GM12864 (cell line): ENCODE data around the gene TNPO2.
A peak's percentile ranks its signal among the peaks of the same experiment; 100 is the strongest.

Experiments
- DNase-seq: peaks from one replicate; pipeline ENCODE4 v3.0.0-alpha.2; 2011; ENCODE audit warnings: low read depth
- H3K4me3 ChIP-seq: 2 replicates; pipeline ENCODE4 v1.5.1; 2011; ENCODE audit warnings: mild to moderate bottlenecking, low read depth, low read length, control low read depth
- CTCF ChIP-seq: IDR thresholded peaks from 2 replicates; pipeline ENCODE4 v1.5.1; 2011; ENCODE audit warnings: low read depth, mild to moderate bottlenecking, moderate library complexity, low read length, control low read depth, inconsistent platforms; ENCODE audit errors: missing control alignments

The TNPO2 gene

GRCh38 chr19:12695514-12695913 is 28.2 kb downstream of the TNPO2 start:
- no peak for TF ChIP-seq CTCF
- no peak for DNase-seq
- H3K4me3 ChIP-seq, result peak overlapping the region; percentile 95

- no peak for TF ChIP-seq CTCF
- DNase-seq, result no peak
- H3K4me3 ChIP-seq, result no peak overlapping the region
Measured at GRCh38 chr19:12695096-12695495, 28.6 kb downstream of the TNPO2 start.

- TF ChIP-seq CTCF, result no peak
- DNase-seq, result no peak
- no peak overlapping the region for H3K4me3 ChIP-seq
Measured at GRCh38 chr19:12694641-12695040, 29.1 kb downstream of the TNPO2 start.

- no peak overlapping the region for H3K4me3 ChIP-seq
- no peak for DNase-seq
- no peak for TF ChIP-seq CTCF
Measured at GRCh38 chr19:12692960-12693359, 30.8 kb downstream of the TNPO2 start.

- DNase-seq, result no peak
- TF ChIP-seq CTCF, result no peak
- no peak overlapping the region for H3K4me3 ChIP-seq
Measured at GRCh38 chr19:12689581-12690216, 34.0 kb downstream of the TNPO2 start.

- no peak for TF ChIP-seq CTCF
- no peak for DNase-seq
- no peak overlapping the region for H3K4me3 ChIP-seq
Measured at GRCh38 chr19:12689012-12689411, 34.7 kb downstream of the TNPO2 start.

- TF ChIP-seq CTCF, result no peak
- DNase-seq, result no peak
- H3K4me3 ChIP-seq, result no peak within 1 kb of the TSS
Measured at GRCh38 chr19:12687496-12688196, 36.1 kb downstream of the TNPO2 start, which contains the start of gene GNG14. Gene GNG14, plus strand, starts transcription at chr19:12687998. Its CDS starts 51 bp downstream, at chr19:12688049.
